Mucosa of descending colon (tissue), 3 donors: Measurements from ENCODE around the gene CALML4. TPM values are rescaled to one million over a fixed set of nuclear protein-coding genes. Genes with fewer than 3 reads are reported as not detected.

ENCODE experiments used
- ATAC-seq: fragments of 200-7000 bp; cut with Tn5 transposase; one replicate; pipeline ENCODE4 v1.9.1; 2020; ENCODE audit warnings: mild to moderate bottlenecking, moderate library complexity
- DNase-seq, 3 donors: peaks; one replicate each; pipeline ENCODE4 v3.0.0-alpha.2; 2020
- H3K36me3 ChIP-seq: fragments of 200-600 bp; one replicate; pipeline ENCODE4 v1.8.0; 2021; ENCODE audit warnings: low read depth, mild to moderate bottlenecking
- H3K4me1 ChIP-seq: fragments of 200-600 bp; one replicate; pipeline ENCODE4 v1.8.0; 2021; ENCODE audit warnings: low read depth, mild to moderate bottlenecking
- H3K4me3 ChIP-seq: fragments of 200-600 bp; one replicate; pipeline ENCODE4 v1.8.0; 2021; ENCODE audit warnings: mild to moderate bottlenecking
- H3K9me3 ChIP-seq: fragments of 200-600 bp; one replicate; pipeline ENCODE4 v1.8.0; 2021; ENCODE audit warnings: mild to moderate bottlenecking
- intact Hi-C, 2 donors: fragments of 100-400 bp; cut with DNase I in 1 of 2; cut with micrococcal nuclease in 1 of 2; formaldehyde crosslinking; loops; one replicate each; pipeline versions ENCODE4 v1.11.0 to v1.11.1; 2022; cut with DNase I, micrococcal nuclease
- total RNA-seq, 3 donors: library from RNA; stranded (reverse); fragmentation: NEBNext Ultra II Directional in 2 of 3; extraction: Animal tissue kit (Norgen Biotek cat#: 25700) in 2 of 3; gene quantifications; one replicate each; pipeline versions ENCODE4 v1.2.1 to v1.2.4, GENCODE V29; 2021 to 2023
- TF ChIP-seq, protein P1 (sequence below): fragments of 200-600 bp; IDR thresholded peaks from one replicate; pipeline ENCODE4 v1.8.0; 2022; ENCODE audit warnings: antibody characterized with exemption, mild to moderate bottlenecking
- donor health status: DM: no; HTN: no; CAD: no; lungs with moderate emphysema.
- donor health status: DM: no; HTN: no; CAD: no.
- donor health status: DM: no; HTN: yes; CAD: no.

CALML4 gene
- total RNA-seq, 3 donors from 2014 or later: 50.8 to 122 (median 98.1) TPM

GRCh38 chr15:68149059-68149458, 56.1 kb downstream of the CALML4 start:
- DNase-seq (no peak), ATAC-seq (no peak)
- Histone ChIP-seq H3K4me3 (no peak overlapping the region), H3K4me1 (no peaks in the 10 kb centered on the region), H3K36me3 (no peaks in the 10 kb centered on the region), H3K9me3 (no peaks in the 10 kb centered on the region)
- intact Hi-C loops: no loop called here
- TF ChIP-seq, protein P1, sequence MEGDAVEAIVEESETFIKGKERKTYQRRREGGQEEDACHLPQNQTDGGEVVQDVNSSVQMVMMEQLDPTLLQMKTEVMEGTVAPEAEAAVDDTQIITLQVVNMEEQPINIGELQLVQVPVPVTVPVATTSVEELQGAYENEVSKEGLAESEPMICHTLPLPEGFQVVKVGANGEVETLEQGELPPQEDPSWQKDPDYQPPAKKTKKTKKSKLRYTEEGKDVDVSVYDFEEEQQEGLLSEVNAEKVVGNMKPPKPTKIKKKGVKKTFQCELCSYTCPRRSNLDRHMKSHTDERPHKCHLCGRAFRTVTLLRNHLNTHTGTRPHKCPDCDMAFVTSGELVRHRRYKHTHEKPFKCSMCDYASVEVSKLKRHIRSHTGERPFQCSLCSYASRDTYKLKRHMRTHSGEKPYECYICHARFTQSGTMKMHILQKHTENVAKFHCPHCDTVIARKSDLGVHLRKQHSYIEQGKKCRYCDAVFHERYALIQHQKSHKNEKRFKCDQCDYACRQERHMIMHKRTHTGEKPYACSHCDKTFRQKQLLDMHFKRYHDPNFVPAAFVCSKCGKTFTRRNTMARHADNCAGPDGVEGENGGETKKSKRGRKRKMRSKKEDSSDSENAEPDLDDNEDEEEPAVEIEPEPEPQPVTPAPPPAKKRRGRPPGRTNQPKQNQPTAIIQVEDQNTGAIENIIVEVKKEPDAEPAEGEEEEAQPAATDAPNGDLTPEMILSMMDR: no peak

DNA sequence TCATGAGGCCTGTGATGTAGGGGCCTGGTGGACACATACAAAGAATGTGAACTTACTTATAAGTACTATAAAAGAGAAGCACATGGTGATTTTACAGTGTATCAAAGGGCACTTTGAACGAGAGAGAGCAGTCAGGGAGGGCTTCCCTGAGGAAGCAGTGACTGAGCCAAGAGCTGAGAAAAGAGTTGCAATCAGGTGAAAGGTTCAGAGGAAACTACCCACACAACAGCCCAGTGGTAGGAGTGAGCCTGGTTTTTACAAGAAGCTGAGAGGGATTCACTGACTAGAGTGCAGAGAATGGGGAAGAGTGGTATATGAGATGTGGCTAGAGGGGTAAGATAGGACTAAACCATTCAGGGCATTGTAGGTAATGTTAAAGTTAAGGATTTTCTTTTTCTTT, 57.1 kb downstream of the CALML4 start:
- intact Hi-C loops: no loop called here
- Histone ChIP-seq H3K36me3 (no peaks in the 10 kb centered on the region), H3K9me3 (no peaks in the 10 kb centered on the region), H3K4me1 (no peaks in the 10 kb centered on the region), H3K4me3 (no peak overlapping the region)
- DNase-seq: no peak
- TF ChIP-seq, protein P1: no peak
- peak; percentile 64 for ATAC-seq

GRCh38 chr15:68145706-68146105, 59.4 kb downstream of the CALML4 start:
- H3K4me3 ChIP-seq: no peak overlapping the region
- no peaks in the 10 kb centered on the region for H3K9me3 ChIP-seq
- no peaks in the 10 kb centered on the region for H3K4me1 ChIP-seq
- intact Hi-C loops: no loop called here
- DNase-seq: no peak
- TF ChIP-seq, protein P1: no peak
- H3K36me3 ChIP-seq: no peaks in the 10 kb centered on the region
- no peak for ATAC-seq

DNA sequence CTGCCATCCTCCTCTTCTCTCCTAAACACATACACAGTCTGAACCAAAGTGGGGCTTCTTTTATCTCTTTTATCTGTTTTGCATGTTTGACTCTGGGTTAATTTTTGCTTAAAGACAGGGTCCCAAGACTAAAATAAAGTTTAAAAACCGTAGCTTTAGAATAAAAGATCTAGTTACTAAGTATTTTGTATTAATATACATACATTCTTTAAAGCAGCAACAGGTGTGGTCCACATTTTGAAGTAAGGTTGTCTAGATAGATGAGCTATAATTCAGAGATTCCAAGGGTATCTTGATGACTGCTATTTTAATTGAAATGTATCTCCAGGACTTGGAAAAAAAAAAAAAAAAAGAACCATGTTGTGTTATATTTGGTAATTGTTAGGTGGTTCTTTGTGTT, 61.3 kb downstream of the CALML4 start:
- intact Hi-C loops: no loop called here
- Histone ChIP-seq H3K4me3 (no peak overlapping the region), H3K36me3 (no peaks in the 10 kb centered on the region), H3K9me3 (no peaks in the 10 kb centered on the region), H3K4me1 (peaks cover 8% of the 10 kb centered on the region)
- TF ChIP-seq, protein P1: no peak
- no peak for DNase-seq
- ATAC-seq: no peak

DNA sequence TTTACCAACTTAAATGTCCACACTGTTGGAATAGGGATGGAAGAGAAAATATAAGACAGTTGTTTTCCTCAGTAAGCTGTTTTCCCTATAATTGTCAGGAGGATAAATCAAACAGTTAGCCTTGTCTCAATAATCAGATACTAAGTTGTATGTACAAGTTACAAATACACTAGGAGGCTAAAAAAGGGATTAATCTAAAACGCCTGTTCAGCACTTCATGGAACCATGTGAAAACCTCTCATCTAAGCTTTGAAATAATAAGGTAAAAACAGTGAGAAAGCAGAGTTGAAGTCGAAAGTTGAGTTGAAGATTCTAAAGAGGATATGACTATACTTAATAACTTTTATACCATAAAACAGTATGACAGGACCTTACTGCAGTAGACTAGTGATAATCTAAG, 62.0 kb downstream of the CALML4 start:
- no peaks in the 10 kb centered on the region for H3K9me3 ChIP-seq
- no peak overlapping the region for H3K4me3 ChIP-seq
- no peak for ATAC-seq
- intact Hi-C loops: no loop called here
- TF ChIP-seq, protein P1: no peak
- H3K4me1 ChIP-seq: peaks cover 8% of the 10 kb centered on the region
- H3K36me3 ChIP-seq: no peaks in the 10 kb centered on the region
- no peak for DNase-seq

Other genes with a start within 250 kb of the CALML4 start
- 10 to 100 TPM; 35.4 to 59.3 (median 37.7) TPM for gene PIAS1, start 151.0 kb downstream of the CALML4 start, total RNA-seq
- 10 to 100 TPM; 20.1 to 39.2 (median 31.0) TPM for gene CLN6, start 24.4 kb upstream of the CALML4 start, total RNA-seq
- gene FEM1B, start 72.4 kb upstream of the CALML4 start, total RNA-seq: 10 to 100 TPM; 50.4 to 65.3 (median 65.3) TPM
- 1 to 10 TPM; 1.8 to 2.4 (median 2.1) TPM for gene ITGA11, start 226.8 kb upstream of the CALML4 start, total RNA-seq